ENCODE data around the gene TMEM208.

Gene TMEM208

DNA sequence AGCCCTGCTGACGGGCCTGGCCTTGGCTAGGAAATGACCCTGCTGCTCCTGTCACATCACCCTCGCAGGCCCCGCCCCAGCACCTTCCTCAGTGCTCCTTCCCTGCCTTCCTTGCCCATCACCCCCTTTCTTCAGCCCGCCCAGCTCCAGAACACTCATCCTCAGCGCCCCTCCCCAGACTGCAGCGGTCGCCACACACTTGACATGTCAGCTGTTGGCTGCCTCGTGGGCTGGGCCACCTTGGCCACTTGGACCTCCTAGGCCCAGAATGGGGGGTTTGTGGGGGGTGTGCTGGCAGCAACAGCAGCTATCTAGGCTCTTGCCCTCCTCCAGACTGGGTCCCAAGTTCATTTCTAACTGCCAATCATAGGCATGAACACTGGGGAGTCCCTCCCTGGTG, 17.4 kb upstream of the TMEM208 start:
- DNase-seq (ENCODE audit: low read depth), result no peak

DNA sequence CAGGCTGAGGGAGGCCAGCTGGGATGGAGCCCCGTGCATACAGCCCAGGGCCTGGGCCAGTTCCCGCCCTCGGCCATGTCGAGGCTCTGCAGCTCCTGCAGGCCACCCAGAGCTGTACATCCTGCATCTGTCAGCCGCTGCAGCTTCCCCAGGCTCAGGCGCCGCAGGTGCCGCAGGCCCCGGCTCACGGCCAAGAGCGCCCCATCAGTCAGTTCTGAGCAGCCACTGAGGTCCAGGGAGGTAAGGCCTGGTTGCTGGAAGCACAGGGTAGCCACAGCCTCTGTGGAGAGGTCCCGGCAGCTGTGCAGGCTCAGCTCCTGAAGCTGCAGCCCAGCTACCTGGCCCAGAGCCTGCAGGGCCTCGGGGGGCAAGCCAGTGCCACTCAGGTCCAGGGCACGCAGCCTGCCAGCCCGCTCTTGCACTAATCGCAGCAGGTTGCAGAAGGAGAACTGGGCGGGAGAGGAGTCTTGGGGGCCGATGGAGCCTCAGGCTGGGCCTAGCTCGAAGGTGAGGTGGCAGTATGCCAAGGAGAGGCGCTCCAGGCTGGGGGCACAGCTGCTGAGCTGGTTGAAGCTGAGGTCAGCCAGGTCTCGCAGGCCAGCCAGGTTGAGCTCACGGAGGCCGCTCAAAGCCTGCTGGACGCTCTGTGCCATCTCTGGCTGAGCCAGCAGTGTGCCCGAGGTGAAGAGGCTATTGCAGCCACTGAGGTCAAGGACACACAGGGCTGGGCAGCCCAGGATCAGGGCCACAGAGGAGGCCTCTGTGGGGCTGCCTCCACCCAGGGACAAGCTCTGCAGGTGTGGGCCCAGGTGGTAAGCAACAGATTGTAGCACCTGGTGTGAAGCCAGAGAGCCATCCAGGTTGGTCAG, 16.6 kb upstream of the TMEM208 start:
- no peak for DNase-seq (ENCODE audit: low read depth)

DNA sequence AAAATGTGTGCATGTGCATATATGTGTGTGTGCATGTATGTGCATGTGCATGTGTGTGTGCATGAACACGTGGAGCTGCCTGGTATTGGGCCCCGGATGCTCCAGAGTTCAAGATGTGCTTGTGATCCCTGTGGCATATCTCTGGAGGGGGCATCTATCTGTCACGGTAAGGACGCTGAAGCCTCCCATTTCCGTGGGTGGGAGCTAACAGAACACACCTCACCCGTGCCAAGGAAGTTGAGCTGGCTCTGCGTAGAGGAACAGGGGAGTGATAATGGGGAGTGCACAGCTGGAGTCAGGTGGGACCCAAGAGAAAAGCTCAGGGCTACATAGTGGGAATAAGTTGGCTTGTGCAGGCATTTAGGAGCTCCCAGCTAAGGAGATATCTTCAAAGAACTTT, 15.3 kb upstream of the TMEM208 start:
- no peak for DNase-seq (ENCODE audit: low read depth)

DNA sequence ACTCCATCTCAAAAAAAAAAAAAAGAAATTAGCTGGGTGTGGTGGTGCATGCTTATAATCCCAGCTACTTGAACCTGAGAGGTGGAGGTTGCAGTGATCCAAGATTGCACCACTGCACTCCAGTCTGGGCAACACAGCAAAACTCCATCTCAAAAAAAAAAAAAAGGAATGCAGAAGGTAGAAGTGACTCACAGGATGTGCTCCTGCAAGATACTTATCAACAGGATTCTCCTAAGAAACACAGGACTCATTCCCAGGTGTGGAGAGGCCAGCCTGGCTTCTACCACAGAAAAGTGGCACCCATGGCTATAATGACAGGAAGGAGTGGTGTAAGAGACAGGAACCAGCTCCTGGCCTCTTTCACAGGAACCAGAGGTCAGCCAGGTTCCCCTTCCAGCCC, 14.2 kb upstream of the TMEM208 start:
- no peak for DNase-seq (ENCODE audit: low read depth)

DNA sequence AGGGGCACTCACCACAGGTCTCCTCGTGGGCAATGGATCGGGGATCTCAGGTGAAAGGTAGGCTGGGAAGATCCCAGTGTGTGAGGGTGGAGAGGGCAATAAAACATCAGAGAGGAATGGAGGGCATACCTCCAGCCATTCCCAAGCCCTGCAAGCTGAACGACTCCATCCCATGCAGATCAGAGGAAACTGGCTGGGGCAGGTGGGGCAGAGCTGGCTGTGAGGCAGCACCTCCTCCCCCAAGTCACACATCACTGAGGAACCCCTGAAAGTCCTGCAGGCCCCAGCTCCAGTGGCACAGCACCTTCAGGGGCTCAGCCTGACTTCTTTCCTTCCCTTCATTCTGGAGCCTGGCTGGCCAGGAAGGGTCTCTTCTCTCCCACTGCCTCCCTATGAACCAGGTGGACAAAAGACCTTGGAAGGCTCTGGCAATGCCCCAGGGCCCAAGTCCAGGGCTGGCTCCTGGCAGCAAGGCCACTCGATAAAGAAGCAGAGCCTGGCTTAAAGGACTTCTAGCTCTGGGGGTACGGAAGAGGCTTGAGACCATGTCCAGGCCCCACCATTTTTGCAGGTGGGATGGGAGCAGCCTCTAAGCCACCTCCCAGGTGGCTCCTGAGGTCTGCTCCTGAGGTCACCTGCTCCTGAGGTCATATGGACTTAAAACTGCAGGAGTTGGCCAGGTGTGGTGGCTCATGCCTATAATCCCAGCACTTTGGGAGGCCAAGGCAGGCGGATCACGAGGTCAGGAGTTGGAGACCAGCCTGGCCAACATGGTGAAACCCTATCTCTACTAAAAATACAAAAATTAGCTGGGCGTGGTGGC, 13.5 kb upstream of the TMEM208 start:
- no peak for DNase-seq (ENCODE audit: low read depth)

DNA sequence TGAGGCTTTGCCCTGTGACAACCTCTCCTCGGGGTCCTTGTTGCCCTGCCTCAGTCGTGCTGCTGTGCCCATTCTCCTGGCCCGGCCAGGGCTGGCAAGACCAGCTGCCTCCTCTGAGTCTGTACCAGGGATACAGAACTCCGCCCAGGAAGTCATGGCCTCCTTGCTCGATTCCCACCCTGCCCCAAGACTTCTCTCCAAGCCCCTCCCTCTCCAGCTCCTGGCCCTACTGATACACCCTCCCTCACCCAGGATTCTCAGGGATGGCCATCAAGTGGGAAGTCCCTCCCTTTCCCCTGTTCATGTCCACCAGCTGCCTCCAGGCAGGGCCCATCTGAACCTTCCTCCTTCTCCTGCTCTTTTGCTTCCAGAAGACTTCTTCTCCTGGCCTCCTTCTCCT, 11.2 kb upstream of the TMEM208 start:
- DNase-seq (ENCODE audit: low read depth), result no peak

DNA sequence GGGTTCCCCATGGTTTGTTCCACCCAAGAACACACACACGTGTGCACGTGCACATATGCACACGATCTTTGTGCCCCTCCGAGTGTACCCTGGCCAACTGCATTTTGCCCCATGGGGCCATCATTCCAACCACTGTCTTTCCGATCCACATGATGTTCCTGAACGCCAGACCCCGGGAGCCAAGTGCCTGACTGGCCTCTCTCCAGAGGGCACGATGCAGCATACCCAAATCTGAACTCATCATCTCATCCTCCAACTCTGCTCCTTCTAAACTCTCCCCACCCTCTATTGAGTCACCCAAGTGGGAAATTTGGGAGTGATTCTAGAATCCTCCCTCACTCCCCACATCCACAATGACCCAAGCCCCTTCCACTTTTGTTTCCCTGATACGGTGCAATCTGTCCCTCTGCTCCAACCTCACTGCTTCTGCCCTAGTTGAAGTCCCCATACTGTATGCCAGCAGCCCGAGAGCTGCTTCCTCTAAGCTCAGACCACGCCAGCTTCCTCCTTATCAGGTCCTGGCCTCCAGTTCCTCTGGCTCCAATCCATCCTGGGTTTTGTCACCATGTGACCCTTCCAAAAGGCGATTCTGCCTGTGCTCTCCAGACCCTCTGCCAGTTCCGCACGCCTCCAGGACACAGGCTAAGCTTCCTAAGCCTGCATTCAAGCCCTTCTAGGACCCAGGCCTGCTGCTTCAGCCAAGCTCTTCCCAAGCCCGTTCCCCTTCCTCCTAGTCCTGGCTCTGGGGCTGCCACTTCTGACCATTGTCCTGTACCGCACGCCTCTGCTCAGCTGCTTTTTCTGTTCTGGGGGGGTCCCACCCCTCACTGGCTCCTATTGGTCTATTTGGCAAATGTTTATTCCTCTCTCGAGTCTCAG, 10.1 kb upstream of the TMEM208 start:
- DNase-seq (ENCODE audit: low read depth), result no peak

DNA sequence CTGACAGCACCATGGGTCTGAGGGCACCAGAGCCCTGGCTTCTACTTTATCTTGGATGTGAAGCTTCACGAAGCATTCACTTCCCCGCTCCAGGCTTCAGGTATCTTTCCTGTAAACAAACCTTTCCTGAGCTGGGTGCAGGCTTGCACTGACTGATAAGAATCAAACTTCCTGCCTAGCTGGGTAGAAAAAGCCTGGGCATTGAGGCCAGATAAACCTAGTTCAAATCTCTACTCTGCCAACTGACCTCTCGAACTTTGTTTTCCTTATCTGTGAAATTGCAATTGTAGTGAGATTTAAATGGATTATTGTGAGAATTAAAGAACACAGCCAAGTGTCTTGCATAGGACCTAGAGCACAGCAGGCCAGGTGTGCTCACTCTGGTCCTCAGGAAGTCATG, 2.9 kb upstream of the TMEM208 start:
- no peak for DNase-seq (ENCODE audit: low read depth)

DNA sequence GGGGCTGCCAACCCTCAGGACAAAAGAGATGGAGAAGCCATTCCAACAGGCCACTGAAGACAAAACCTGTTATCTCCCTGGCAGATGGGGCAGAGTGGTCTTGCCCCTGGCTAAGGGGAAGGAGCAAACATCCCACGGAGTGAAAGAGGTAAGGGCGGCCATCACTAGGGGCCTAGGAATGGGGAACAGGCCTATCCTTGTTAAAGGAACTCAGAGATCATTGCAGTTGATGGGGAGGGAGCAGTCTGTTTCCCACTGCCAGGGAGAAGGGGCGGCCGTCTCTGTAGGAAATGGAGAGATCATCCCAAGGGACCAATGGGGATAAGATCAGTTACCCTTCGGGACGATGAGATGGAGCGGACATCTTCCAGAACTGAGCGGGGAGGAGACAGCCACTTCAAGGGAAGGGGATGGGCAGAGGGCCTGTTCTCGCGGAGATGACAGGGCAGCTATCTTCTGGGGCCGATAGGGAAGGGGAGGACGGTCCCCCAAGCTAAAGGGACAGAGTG, 581 bp upstream of the TMEM208 start:
- DNase-seq (ENCODE audit: low read depth), result no peak

DNA sequence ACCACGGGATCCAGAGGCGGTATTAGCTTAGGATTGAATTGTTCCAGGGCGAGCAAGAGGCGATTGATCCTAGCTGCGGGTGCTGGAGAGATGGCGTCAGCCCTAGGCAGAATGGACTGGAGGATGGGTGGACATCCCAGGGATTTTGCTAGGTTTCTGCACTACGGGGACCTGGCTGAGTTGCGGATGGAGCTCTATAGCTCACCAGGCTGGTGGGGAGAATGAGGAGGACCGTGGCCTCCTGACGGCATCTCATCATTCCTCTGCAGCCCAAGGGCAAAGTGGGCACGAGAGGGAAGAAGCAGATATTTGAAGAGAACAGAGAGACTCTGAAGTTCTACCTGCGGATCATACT, 614 bp downstream of the TMEM208 start:
- no peak for DNase-seq (ENCODE audit: low read depth)

DNA sequence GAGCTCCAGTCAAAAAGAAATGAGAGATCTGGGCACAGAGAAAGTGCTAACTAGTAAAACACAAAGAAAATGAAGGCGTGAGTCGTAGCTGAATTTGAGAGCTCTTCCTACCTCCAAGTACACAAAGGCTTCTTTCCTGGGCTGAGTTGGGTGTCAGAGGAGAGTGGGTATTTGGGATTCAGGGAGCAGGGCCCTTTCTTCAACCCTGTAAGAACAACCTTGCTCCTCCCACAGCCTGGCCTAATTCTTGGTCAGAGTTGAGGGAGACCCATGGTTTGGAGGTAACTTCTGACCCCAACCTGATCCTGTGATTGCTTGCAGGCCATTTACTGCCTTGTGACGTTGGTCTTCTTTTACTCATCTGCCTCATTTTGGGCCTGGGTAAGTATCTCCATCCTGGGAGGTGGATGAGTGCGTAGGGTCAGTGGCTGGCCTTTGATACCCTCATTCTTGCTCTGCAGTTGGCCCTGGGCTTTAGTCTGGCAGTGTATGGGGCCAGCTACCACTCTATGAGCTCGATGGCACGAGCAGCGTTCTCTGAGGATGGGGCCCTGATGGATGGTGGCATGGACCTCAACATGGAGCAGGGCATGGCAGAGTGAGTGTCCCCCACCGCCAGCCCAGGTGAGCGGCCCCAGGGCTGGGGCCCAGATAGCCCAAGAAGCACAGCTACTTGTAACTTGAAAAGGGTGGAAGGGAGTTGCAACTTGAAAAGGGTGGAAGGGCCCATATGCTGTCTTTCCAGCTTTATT, 1.3 kb downstream of the TMEM208 start:
- no peak for DNase-seq (ENCODE audit: low read depth)

DNA sequence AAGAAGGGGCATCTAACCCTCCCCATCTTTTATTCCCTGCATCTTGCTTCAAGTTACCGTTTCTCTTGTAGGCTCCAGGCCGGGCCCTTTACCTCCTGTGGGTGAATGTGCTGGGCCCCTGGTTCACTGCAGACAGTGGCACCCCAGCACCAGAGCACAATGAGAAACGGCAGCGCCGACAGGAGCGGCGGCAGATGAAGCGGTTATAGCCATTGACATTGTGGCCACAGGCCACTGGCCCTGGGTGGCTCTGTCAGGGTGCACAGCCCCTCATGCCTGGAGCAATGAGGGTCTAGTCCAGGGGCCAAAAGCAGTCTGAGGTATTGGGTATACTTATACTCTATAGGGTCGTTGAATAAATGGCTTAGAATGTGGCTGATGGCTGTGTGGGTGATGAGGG, 2.0 kb downstream of the TMEM208 start:
- no peak for DNase-seq (ENCODE audit: low read depth)

DNA sequence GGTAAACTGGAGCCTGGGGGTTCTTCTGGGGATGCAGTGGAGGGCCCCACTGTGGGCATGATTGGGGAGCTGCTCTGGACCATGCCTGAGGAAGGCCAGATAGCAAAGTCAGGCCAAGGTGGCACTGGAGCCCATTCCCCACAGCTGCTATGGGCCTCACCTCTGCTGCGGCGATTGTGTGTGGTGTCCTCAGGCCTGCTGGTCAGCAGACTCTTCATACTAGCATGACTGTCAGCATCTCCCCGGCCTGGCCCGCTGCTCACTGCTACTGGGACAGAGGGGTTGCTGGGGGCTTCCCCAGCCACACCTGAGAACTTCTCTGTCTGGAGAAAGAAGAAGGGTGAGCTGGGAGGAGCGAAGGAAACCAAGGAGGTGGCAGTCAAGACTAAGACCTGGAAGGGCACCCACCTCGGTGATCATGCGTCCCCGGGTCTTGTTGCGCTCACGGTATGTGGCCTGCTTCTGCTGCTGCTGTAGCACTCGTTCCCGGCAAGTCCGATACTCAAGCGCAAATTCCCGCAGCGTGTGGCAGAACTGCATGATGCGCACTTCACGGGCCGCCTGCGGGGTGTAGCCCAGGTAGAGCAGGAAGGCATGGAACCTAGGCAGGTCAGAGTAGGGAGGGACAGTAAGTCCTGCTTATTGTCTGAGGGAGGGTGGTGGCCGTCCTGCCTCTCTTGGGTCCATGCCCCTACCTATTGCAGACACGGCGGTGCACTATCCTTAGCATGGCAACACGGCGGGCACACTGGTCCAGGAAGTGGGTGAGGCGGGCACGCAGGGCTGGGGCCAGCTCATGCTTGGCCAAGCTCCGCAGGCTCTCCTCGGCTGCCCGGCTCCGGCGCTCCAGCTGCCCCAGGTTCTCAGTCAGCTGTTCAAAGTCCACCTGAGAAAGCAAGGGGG, 3.2 kb downstream of the TMEM208 start:
- DNase-seq (ENCODE audit: low read depth), result no peak

DNA sequence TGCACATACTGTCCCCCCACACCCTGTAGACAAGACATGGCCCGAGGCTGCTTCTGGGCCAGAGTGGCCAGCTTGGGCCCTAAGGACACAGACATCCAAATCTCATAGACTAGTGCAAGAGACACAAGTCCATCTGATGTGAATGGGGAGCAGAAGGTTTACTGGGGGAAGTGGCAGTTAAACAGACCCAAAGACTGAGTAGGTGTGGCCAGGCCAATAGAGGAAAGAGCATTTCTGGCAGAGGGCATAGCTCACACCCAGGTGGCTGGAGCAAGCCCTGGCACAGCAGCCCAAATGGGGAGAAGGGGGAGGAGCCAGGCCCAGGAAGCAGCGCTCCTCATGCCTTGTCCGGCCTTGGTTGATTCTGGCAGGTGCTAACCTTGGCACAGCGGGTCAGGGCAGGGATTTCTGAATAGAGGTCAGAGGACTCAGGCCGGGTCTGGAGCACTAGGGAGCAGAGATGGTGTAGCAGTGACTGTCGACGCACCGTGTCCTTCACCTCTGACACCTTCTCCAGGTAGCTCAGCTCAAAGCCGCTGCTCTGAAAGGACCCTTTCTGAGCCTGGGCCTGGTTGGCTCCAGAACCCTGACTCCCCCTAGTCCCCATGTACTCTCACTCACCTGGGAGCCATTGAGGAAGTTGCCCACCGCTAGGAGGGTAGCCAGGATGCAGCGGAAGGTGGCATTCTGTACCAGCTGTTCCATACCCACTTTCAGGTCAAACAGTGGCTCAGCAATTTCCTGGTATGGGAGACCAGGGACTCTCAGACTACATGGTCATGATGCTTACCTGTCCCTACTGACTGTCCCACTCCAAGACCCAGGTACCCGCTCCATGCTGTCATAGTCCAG, 4.1 kb downstream of the TMEM208 start:
- DNase-seq (ENCODE audit: low read depth), result no peak

DNA sequence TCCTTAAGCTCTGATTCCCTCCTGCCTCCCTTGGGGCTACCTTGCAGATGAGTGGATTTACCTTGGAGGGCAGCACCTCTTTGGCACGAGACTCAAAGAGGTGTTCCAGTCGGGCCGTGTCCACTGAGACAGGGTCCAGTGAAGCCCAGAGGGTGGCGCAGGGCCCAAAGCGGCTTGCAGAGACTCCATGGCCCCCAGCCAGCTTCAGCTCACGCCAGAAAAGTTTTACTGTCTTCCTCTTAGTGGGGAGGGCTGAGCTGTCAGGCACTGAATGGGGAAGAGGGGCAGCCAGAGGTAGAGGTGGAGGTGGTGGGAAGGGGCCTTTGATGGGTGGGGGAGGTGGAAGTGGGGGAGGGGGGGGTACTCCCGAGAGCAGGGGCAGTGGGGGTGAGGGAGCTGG, 6.7 kb downstream of the TMEM208 start:
- DNase-seq (ENCODE audit: low read depth), result no peak

DNA sequence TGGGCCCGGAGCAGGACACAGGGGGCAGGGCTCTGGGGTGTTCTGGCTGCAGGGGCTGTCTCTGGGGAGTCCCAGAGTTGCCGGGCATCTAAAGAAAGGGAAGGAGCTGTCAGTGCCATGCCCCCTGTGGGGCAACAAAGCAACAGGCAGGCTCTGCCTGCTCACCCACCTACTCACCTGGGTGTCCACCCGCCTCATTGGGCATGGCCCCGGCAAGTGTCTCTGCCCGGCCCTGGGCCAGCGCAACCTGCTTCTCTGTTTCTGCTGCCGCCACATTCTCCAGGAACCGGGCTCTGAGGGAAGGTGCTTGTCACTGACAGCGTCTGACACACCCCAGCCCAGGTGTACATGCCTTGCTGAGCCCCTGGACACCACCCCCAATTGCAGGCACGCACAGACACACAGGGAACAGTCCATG, 7.3 kb downstream of the TMEM208 start:
- no peak for DNase-seq (ENCODE audit: low read depth)

DNA sequence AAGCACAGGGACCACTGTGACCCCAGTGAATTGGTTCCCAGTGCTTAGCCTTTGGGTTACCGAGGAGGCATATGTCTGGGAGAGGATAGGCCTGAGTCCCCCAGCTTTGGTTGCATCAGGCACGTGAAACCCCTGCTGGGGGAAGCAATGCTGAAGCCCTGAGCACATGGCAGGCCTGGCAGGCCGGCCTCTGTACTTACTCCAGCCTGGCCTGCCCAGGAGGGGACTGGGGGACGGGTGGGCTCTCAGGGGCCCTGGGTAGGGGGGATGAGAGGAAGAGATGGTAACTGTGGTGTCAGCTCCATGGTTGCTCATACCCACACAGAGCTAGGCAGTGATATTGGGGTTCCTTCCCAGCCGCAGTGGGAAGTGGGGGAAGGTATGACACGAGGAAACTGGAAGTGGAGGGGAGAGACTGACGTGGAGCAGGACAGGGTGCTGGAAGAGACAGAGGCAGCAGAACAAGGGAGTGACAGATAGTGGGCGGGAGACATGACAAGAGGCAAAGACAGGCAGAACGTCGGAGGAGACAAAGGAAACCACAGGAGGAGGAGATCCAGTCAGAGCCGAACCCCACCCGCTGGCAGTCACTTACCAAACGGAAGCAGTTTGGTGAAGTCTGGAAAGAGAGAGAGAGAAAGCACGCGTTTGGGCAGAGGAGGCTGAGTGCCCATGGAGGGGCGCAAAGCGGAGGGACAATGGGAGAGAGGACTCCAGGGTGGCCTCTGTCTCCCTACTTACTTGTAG, 9.1 kb downstream of the TMEM208 start:
- peak; percentile 38 for DNase-seq (ENCODE audit: low read depth)

DNA sequence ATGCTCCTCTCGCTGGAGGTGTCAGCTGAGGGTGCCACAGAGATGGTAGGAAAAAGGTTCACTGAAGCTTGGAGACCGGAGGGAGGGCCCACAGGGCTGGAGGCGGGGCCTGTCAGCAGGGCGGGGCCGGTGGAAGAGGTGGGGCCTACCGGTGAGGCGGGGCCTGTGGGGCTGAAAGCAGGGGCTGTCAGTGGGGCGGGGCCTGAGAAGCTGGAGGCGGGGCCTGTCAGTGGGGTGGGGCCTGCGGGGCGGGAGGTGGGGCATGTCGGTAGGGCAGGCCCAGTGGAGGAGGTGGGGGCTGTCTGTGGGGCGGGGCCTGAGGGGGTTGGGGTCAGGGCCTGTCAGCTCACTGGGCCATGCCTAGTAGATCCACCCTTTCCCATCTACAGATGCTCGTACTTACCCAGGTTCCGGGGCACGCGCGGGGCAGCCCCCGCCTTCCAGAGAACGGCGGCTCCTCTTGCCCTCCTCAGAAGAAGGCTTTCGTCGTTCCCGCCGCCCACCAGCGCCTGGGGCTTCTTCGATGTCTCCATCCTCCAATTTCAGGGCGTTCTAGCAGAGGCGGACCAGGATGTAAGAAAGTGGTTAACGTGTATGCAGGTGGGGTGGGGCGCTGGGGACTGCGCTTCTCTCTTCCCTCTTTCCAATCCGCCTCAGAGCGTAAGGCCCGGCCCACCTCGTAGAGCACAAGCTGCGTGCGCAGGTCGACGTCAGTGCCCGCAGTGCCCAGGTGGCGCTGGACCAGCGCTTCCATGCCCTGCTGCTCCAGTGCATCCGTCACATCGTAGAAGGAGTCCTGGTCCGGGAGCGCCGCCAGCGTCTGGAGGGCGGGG, 9.8 kb downstream of the TMEM208 start:
- DNase-seq (ENCODE audit: low read depth), result peak; percentile 48

All from activated T-helper 1 cell treated with Interleukin-2 at 50 U/mL for 16 hours (primary cell).